OCI-LY7 (cell line): ENCODE measurements around the gene COQ8B. TPM values are rescaled to one million over a fixed set of nuclear protein-coding genes. Genes with fewer than 3 reads are reported as not detected.

Source experiments
- BruUV-seq: library from RNA; stranded (reverse); fragments of 400-500 nt; replicated peaks from 2 replicates; lab custom pipeline; 2021; lab: Mats Ljungman, UMichigan
- CTCF ChIA-PET: fragments of 300-600 bp; sonication (Branson Sonifier 250); formaldehyde crosslinking; loops from one replicate; lab custom pipeline; 2022; ENCODE audit warnings: antibody characterized with exemption; ENCODE audit not compliant: unreplicated experiment; lab: Charles Lee
- POLR2A ChIA-PET: fragments of 300-600 bp; sonication (Branson Sonifier 250); formaldehyde crosslinking; loops from one replicate; lab custom pipeline; 2022; ENCODE audit warnings: antibody characterized with exemption; lab: Charles Lee
- DNase-seq: peaks from one replicate; pipeline ENCODE4 v3.0.0-alpha.2; 2015; ENCODE audit warnings: low spot score
- H2AFZ ChIP-seq: fragments of 200-600 bp; sonication (generic), shearing (Covaris generic); 2 replicates; pipeline ENCODE4 v1.6.1; 2014; ENCODE audit warnings: mild to moderate bottlenecking, antibody characterized with exemption, low read length, moderate library complexity
- H3K27ac ChIP-seq: fragments of 200-600 bp; sonication (generic); 2 replicates; pipeline ENCODE4 v1.5.1; 2014; ENCODE audit warnings: mixed run types, low read depth, mild to moderate bottlenecking, moderate library complexity, low read length, inconsistent platforms; ENCODE audit not compliant: poor library complexity, severe bottlenecking
- H3K36me3 ChIP-seq: fragments of 200-600 bp; sonication (generic); 2 replicates; pipeline ENCODE4 v1.6.1; 2014; ENCODE audit warnings: mild to moderate bottlenecking, antibody characterized with exemption, low read length, moderate library complexity, mixed read lengths; ENCODE audit not compliant: insufficient read depth
- H3K4me1 ChIP-seq: fragments of 200-600 bp; sonication (generic); 2 replicates; pipeline ENCODE4 v1.5.1; 2014; ENCODE audit warnings: mild to moderate bottlenecking, low read length; ENCODE audit not compliant: insufficient read depth, poor library complexity, severe bottlenecking
- H3K4me2 ChIP-seq: fragments of 200-600 bp; sonication (generic); 2 replicates; pipeline ENCODE4 v1.6.1; 2014; ENCODE audit warnings: mild to moderate bottlenecking, low read length
- H3K4me3 ChIP-seq: fragments of 200-600 bp; sonication (generic); 2 replicates; pipeline ENCODE4 v1.5.1; 2014; ENCODE audit warnings: mild to moderate bottlenecking, low read depth, low read length; ENCODE audit not compliant: poor library complexity, severe bottlenecking
- H3K79me2 ChIP-seq: fragments of 200-600 bp; sonication (generic); 2 replicates; pipeline ENCODE4 v1.6.1; 2016; ENCODE audit warnings: low read depth, mild to moderate bottlenecking, low read length, moderate library complexity, mixed read lengths; ENCODE audit not compliant: insufficient read depth
- H3K9me2 ChIP-seq: fragments of 200-600 bp; sonication (generic); 2 replicates; pipeline ENCODE4 v1.6.1; 2016; ENCODE audit warnings: mild to moderate bottlenecking, low read length, mixed read lengths; ENCODE audit not compliant: insufficient read depth
- H3K9me3 ChIP-seq: fragments of 200-600 bp; sonication (generic); 2 replicates; pipeline ENCODE4 v1.6.1; 2014; ENCODE audit warnings: mild to moderate bottlenecking, mixed run types, low read length, mixed read lengths
- H4K20me1 ChIP-seq: fragments of 200-600 bp; sonication (generic); 2 replicates; pipeline ENCODE4 v1.6.1; 2014; ENCODE audit warnings: mild to moderate bottlenecking, antibody characterized with exemption, low read length, moderate library complexity, mixed read lengths; ENCODE audit not compliant: insufficient read depth
- CTCF ChIP-seq: fragments of 200-600 bp; sonication (generic); conservative IDR thresholded peaks from 2 replicates; pipeline ENCODE4 v1.5.1; 2014; ENCODE audit warnings: mild to moderate bottlenecking, antibody characterized with exemption, low read length, moderate library complexity, mixed read lengths
- EZH2phosphoT487 ChIP-seq: fragments of 200-600 bp; sonication (generic); IDR thresholded peaks from 2 replicates; pipeline ENCODE4 v1.6.1; 2018; ENCODE audit warnings: low read depth, borderline replicate concordance, mild to moderate bottlenecking, mixed run types, antibody characterized with exemption, low read length, moderate library complexity, mixed read lengths
- intact Hi-C: fragments of 100-400 bp; cut with micrococcal nuclease; formaldehyde crosslinking; loops from one replicate; pipeline ENCODE4 v1.10.0; 2022; ENCODE audit not compliant: unreplicated experiment
- total RNA-seq, 2 experiments: library from RNA; depleted of rRNA in 1 of 2; stranded (reverse); fragments of >200 nt in 1 of 2; shearing (Covaris generic) in 1 of 2; gene quantifications; 2 replicates each; pipeline ENCODE4 v1.2.3, GENCODE V29; 2014 to 2022

Gene COQ8B
- total RNA-seq, 2 experiments from 2014 or later: 34.6 to 34.9 TPM

- TF ChIP-seq CTCF (no peak), EZH2phosphoT487 (no peak)
- H3K79me2 ChIP-seq: peaks cover 82% of the 10 kb centered on the region
- no peak overlapping the region for H2AFZ ChIP-seq
- POLR2A ChIA-PET: interaction anchor here (0.7 to 4.3 kb wide), 4 partner anchors 24 to 501 kb away, joined by 3 to 31 read pairs (median 4); partner anchors contain the start of genes EGLN2 and RAB4B
- peaks cover 25% of the 10 kb centered on the region for H4K20me1 ChIP-seq
- H3K4me2 ChIP-seq: peak overlapping the region; percentile 80
- no peaks in the 10 kb centered on the region for H3K9me3 ChIP-seq
- H3K4me3 ChIP-seq: peak overlapping the region; percentile 80
- intact Hi-C loops: loop anchor here (5.0 kb wide), 1 partner anchor 90 kb away; no protein-coding TSS in a partner anchor
- no TSS peak for BruUV-seq
- H3K36me3 ChIP-seq: peaks cover 57% of the 10 kb centered on the region
- peak overlapping the region; percentile 76 for H3K27ac ChIP-seq
- no peaks in the 10 kb centered on the region for H3K9me2 ChIP-seq
- H3K4me1 ChIP-seq: peaks cover 61% of the 10 kb centered on the region
- no peak for DNase-seq
- CTCF ChIA-PET: interaction anchor here (0.5 to 0.6 kb wide), 2 partner anchors 11 to 1150 kb away, joined by 3 to 5 read pairs; no protein-coding TSS in a partner anchor
These were observed 35.6 kb upstream of the COQ8B start for GRCh38 chr19:40752257-40752781.

- BruUV-seq: no TSS peak
- TF ChIP-seq CTCF (no peak), EZH2phosphoT487 (no peak)
- peaks cover 69% of the 10 kb centered on the region for H3K79me2 ChIP-seq
These were observed 34.3 kb upstream of the COQ8B start, which contains the start of gene SNRPA for GRCh38 chr19:40750874-40751537. TSS of gene SNRPA (plus strand) at chr19:40751203. CDS start at chr19:40751409, 206 bp downstream.

More at GRCh38 chr19:40750874-40751537, 34.3 kb upstream of the COQ8B start, which contains the start of gene SNRPA:
- no peaks in the 10 kb centered on the region for H3K9me2 ChIP-seq
- peak within 1 kb of the TSS; percentile 79 for H3K27ac ChIP-seq
- H3K4me1 ChIP-seq: peaks cover 52% of the 10 kb centered on the region
- peak within 1 kb of the TSS; percentile 90 for H3K4me2 ChIP-seq
- peaks cover 44% of the 10 kb centered on the region for H3K36me3 ChIP-seq
- intact Hi-C loops: loop anchor here (1.0 to 5.0 kb wide), 4 partner anchors 26 to 89 kb away; partner anchors contain the start of gene EGLN2
- H2AFZ ChIP-seq: no peak within 1 kb of the TSS; the same call in 1 of the 2 replicates
- no peaks in the 10 kb centered on the region for H3K9me3 ChIP-seq
- DNase-seq: peak; percentile 99
- peaks cover 22% of the 10 kb centered on the region for H4K20me1 ChIP-seq
- ChIA-PET CTCF (interaction anchor here (1.0 kb wide), 1 partner anchor 88 kb away, joined by 3 read pairs; no protein-coding TSS in a partner anchor), POLR2A (interaction anchor here (0.8 to 3.8 kb wide), 5 partner anchors 10 to 55 kb away, joined by 3 to 29 read pairs (median 4); partner anchors contain the start of gene RAB4B)
- H3K4me3 ChIP-seq: peak within 1 kb of the TSS; percentile 80
